HG02852 (cell line): ENCODE data around the gene MYO5A.
"Not testable (repeated sequence)": the region's sequence is repeated elsewhere in the genome, so short reads cannot be mapped to it uniquely, and the experiment has no call there.

Experiments
- ATAC-seq: cut with Tn5 transposase; IDR thresholded peaks from one replicate; pipeline ENCODE4 v1.9.1; 2021; ENCODE audit warnings: mild to moderate bottlenecking, moderate library complexity; ENCODE audit not compliant: unreplicated experiment

The MYO5A gene

GRCh38 chr15:52509500-52510245 lies 19.0 kb downstream of the MYO5A start:
- no peak for ATAC-seq

- ATAC-seq: no peak
These were observed 22.1 kb downstream of the MYO5A start for GRCh38 chr15:52506549-52506948.

GRCh38 chr15:52505151-52505550 lies 23.5 kb downstream of the MYO5A start:
- ATAC-seq: no peak

- no peak for ATAC-seq
These were observed 24.7 kb downstream of the MYO5A start for GRCh38 chr15:52503788-52504496.

- ATAC-seq: no peak
These were observed 26.1 kb downstream of the MYO5A start for GRCh38 chr15:52502608-52503007.

- ATAC-seq: no peak
These were observed 29.2 kb downstream of the MYO5A start for GRCh38 chr15:52499506-52499905.

GRCh38 chr15:52498706-52499105 lies 30.0 kb downstream of the MYO5A start:
- ATAC-seq: no peak

- no peak for ATAC-seq
These were observed 31.8 kb downstream of the MYO5A start for GRCh38 chr15:52496776-52497470.

GRCh38 chr15:52496175-52496574 lies 32.5 kb downstream of the MYO5A start:
- no peak for ATAC-seq

- ATAC-seq: no peak
These were observed 33.6 kb downstream of the MYO5A start for GRCh38 chr15:52495125-52495524.

GRCh38 chr15:52493968-52494367 lies 34.7 kb downstream of the MYO5A start:
- no peak for ATAC-seq

GRCh38 chr15:52492132-52492531 lies 36.5 kb downstream of the MYO5A start:
- ATAC-seq: no peak

GRCh38 chr15:52491472-52491871 lies 37.2 kb downstream of the MYO5A start:
- no peak for ATAC-seq

GRCh38 chr15:52489430-52489829 lies 39.2 kb downstream of the MYO5A start:
- not testable (repeated sequence) for ATAC-seq

- ATAC-seq: peak; percentile 83
These were observed 39.9 kb downstream of the MYO5A start for GRCh38 chr15:52488830-52489229.

- ATAC-seq: no peak
These were observed 42.4 kb downstream of the MYO5A start for GRCh38 chr15:52486003-52486996.

- no peak for ATAC-seq
These were observed 43.4 kb downstream of the MYO5A start for GRCh38 chr15:52485290-52485689.

GRCh38 chr15:52483707-52484106 lies 45.0 kb downstream of the MYO5A start:
- no peak for ATAC-seq

- peak; percentile 100 for ATAC-seq
These were observed 46.8 kb downstream of the MYO5A start for GRCh38 chr15:52481915-52482314.

GRCh38 chr15:52480990-52481389 lies 47.7 kb downstream of the MYO5A start:
- ATAC-seq: no peak

GRCh38 chr15:52466716-52467115 lies 62.0 kb downstream of the MYO5A start:
- no peak for ATAC-seq
